Adrenal gland (tissue), 12 donors: ENCODE results near the gene RMND5B. TPM values are rescaled to one million over a fixed set of nuclear protein-coding genes. Genes with fewer than 3 reads are reported as not detected.
"Not testable (repeated sequence)": the region's sequence is repeated elsewhere in the genome, so short reads cannot be mapped to it uniquely, and the experiment has no call there.

ENCODE experiments used
- DNase-seq, 7 donors: peaks; one replicate each; pipeline ENCODE4 v3.0.0-alpha.2; 2019 to 2020
- H3K27ac ChIP-seq, 5 donors: fragments of 200-600 bp; sonication (generic) in 4 of 5; 1 replicate in 3 of 5; 2 replicates in 2 of 5; pipeline versions ENCODE4 v1.5.1 to v1.8.0; 2016 to 2020; ENCODE audit warnings: mild to moderate bottlenecking in 1 of 5
- H3K27me3 ChIP-seq: fragments of 200-600 bp; 2 replicates; pipeline ENCODE4 v1.8.0; 2021
- H3K36me3 ChIP-seq, 2 donors: fragments of 200-600 bp; replicated peaks in 1 of 2; 1 replicate in 1 of 2; 2 replicates in 1 of 2; pipeline versions ENCODE4 v1.5.1 to v1.8.0; 2018 to 2022
- H3K4me1 ChIP-seq, 2 donors: fragments of 200-600 bp; replicated peaks in 1 of 2; 1 replicate in 1 of 2; 2 replicates in 1 of 2; pipeline versions ENCODE4 v1.5.1 to v1.8.0; 2018 to 2021
- H3K4me3 ChIP-seq, 4 donors: fragments of 200-600 bp; sonication (generic) in 3 of 4; one replicate each; pipeline ENCODE4 v1.5.1; 2016 to 2018
- H3K9me3 ChIP-seq, 3 donors: fragments of 200-600 bp; sonication (generic) in 1 of 3; replicated peaks in 1 of 3; 1 replicate in 2 of 3; 2 replicates in 1 of 3; pipeline versions ENCODE4 v1.5.1 to v1.8.0; 2016 to 2021
- CTCF ChIP-seq, 6 experiments: fragments of 450-650 bp in 4 of 6; fragments of 200-600 bp in 2 of 6; sonication (generic) in 1 of 6; IDR thresholded peaks; 1 replicate in 5 of 6; 2 replicates in 1 of 6; pipeline versions ENCODE4 v1.5.1 to v1.8.0; 2016 to 2021; ENCODE audit warnings: antibody characterized with exemption in 6 of 6, mild to moderate bottlenecking in 2 of 6, moderate library complexity in 1 of 6
- POLR2A ChIP-seq, 2 donors: fragments of 450-650 bp; IDR thresholded peaks; one replicate each; pipeline ENCODE4 v1.6.1; 2017; ENCODE audit warnings: antibody characterized with exemption in 2 of 2, mild to moderate bottlenecking in 2 of 2, moderate library complexity in 1 of 2
- WGBS, 4 donors: extraction: QIAGEN DNeasy Blood & Tissue Kit in 2 of 4; methylation state at CpG; one replicate each; pipeline versions ENCODE4 v1.1.5 to v1.1.7; 2013 to 2017; 5-methylcytosine and 5-hydroxymethylcytosine counted together
- intact Hi-C, 2 donors: fragments of 100-400 bp; cut with DNase I; formaldehyde crosslinking; loops; one replicate each; pipeline versions ENCODE4 v1.14.1 to v1.15.0; 2022 to 2023
- polyA plus RNA-seq, 3 donors: library from polyadenylated mRNA; stranded (reverse); fragments of 200-250 nt in 2 of 3; fragments of 350-450 nt in 1 of 3; fragmentation: Illumina TruSeq in 1 of 3; extraction: RNeasy Lipid Tissue Mini Kit (QIAGEN cat#74804) in 1 of 3; gene quantifications; one replicate each; pipeline ENCODE4 v1.2.3, GENCODE V29; 2013 to 2014
- total RNA-seq, 9 donors: library from RNA; depleted of rRNA in 4 of 9; stranded (reverse); fragments of >200 nt in 4 of 9; fragments of 120-200 nt in 1 of 9; fragmentation: NEBNext Ultra II Directional in 1 of 9; extraction: Animal tissue kit (Norgen Biotek cat#: 25700) in 1 of 9; gene quantifications; one replicate each; pipeline versions ENCODE4 v1.1.0 to v1.2.4, GENCODE V29; 2013 to 2023
- donor health status: healthy with polysubstance abuse.
- donor health status: Bipolar disorder and iron deficiency.
- donor health status: DM: yes; HTN: yes; CAD: no.
- donor health status: DM: no; HTN: no; CAD: no.
- donor health status: DM: no; HTN: no; CAD: no.
- donor health status: DM: yes; HTN: yes; CAD: no.

The RMND5B gene
- total and polyA plus RNA-seq, 12 donors: 28.1 to 51.4 (median 37.0) TPM

GRCh38 chr5:178085316-178085715, 45.5 kb upstream of the RMND5B start:
- Histone ChIP-seq H3K27ac (no peak overlapping the region), H3K27me3 (peaks cover 5% of the 10 kb centered on the region), H3K4me1 (no peaks in the 10 kb centered on the region), H3K4me3 (no peak overlapping the region), H3K36me3 (no peaks in the 10 kb centered on the region), H3K9me3 (no peaks in the 10 kb centered on the region)
- no peak for DNase-seq
- 62 to 77% (median 70%) methylated on average over 6 of the region's 6 CpGs for WGBS, 4 donors
- intact Hi-C loops: no loop called here
- TF ChIP-seq POLR2A (IDR thresholded peaks at IDR 0.05) (no peak), CTCF (IDR thresholded peaks at IDR 0.05) (no peak)

GRCh38 chr5:178086266-178086665, 44.5 kb upstream of the RMND5B start:
- TF ChIP-seq POLR2A (IDR thresholded peaks at IDR 0.05) (no peak), CTCF (IDR thresholded peaks at IDR 0.05) (no peak)
- WGBS, 4 donors: 37 to 63% (median 46%) methylated on average over 14 to 25 of the region's 25 CpGs
- no peaks in the 10 kb centered on the region for H3K36me3 ChIP-seq
- intact Hi-C loops: no loop called here
- H3K9me3 ChIP-seq: no peaks in the 10 kb centered on the region
- H3K4me1 ChIP-seq: no peaks in the 10 kb centered on the region
- no peak overlapping the region for H3K4me3 ChIP-seq
- no peak overlapping the region for H3K27ac ChIP-seq
- peaks cover 5% of the 10 kb centered on the region for H3K27me3 ChIP-seq
- no peak for DNase-seq

GRCh38 chr5:178087199-178087598, 43.6 kb upstream of the RMND5B start:
- H3K4me1 ChIP-seq, intact Hi-C loops, H3K36me3 ChIP-seq, H3K4me3 ChIP-seq, H3K9me3 ChIP-seq, DNase-seq, H3K27me3 ChIP-seq, H3K27ac ChIP-seq: not testable (repeated sequence)
- 79 to 89% (median 80%) methylated on average over 5 of the region's 5 CpGs for WGBS, 4 donors

- H3K36me3 ChIP-seq: no peaks in the 10 kb centered on the region
- no peak for DNase-seq
- H3K27me3 ChIP-seq: peaks cover 5% of the 10 kb centered on the region
- H3K27ac ChIP-seq: no peak overlapping the region
- H3K4me1 ChIP-seq: no peaks in the 10 kb centered on the region
- no peak for TF ChIP-seq POLR2A (IDR thresholded peaks at IDR 0.05)
- TF ChIP-seq CTCF (IDR thresholded peaks at IDR 0.05): no peak
- WGBS, 4 donors: 76 to 91% (median 89%) methylated on average over 6 of the region's 6 CpGs
- no peaks in the 10 kb centered on the region for H3K9me3 ChIP-seq
- H3K4me3 ChIP-seq: no peak overlapping the region
- intact Hi-C loops: no loop called here
These were observed 40.0 kb upstream of the RMND5B start for GRCh38 chr5:178090856-178091255.

GRCh38 chr5:178093134-178093533, 37.7 kb upstream of the RMND5B start:
- no peaks in the 10 kb centered on the region for H3K9me3 ChIP-seq

More at GRCh38 chr5:178093134-178093533, 37.7 kb upstream of the RMND5B start:
- Histone ChIP-seq H3K27me3 (peaks cover 5% of the 10 kb centered on the region), H3K4me1 (no peaks in the 10 kb centered on the region), H3K36me3 (no peaks in the 10 kb centered on the region), H3K4me3 (no peak overlapping the region), H3K27ac (no peak overlapping the region)
- DNase-seq: no peak
- WGBS, 4 donors: 66 to 79% (median 74%) methylated on average over 2 of the region's 2 CpGs
- no peak for TF ChIP-seq CTCF (IDR thresholded peaks at IDR 0.05)
- no peak for TF ChIP-seq POLR2A (IDR thresholded peaks at IDR 0.05)
- intact Hi-C loops: no loop called here
